ENCODE results near the gene MICALL2.

The MICALL2 gene

GRCh38 chr7:1492640-1493039 is 33.4 kb upstream of the MICALL2 start:
- no peak for DNase-seq

GRCh38 chr7:1492221-1492620 is 33.0 kb upstream of the MICALL2 start:
- no peak for DNase-seq

- no peak for DNase-seq
Measured at GRCh38 chr7:1490837-1491236, 31.6 kb upstream of the MICALL2 start.

GRCh38 chr7:1489336-1489735 is 30.1 kb upstream of the MICALL2 start:
- DNase-seq: no peak

- no peak for DNase-seq
Measured at GRCh38 chr7:1488016-1488415, 28.7 kb upstream of the MICALL2 start.

GRCh38 chr7:1487466-1487865 is 28.2 kb upstream of the MICALL2 start:
- no peak for DNase-seq

- no peak for DNase-seq
Measured at GRCh38 chr7:1486571-1486970, 27.3 kb upstream of the MICALL2 start.

GRCh38 chr7:1485156-1485555 is 25.9 kb upstream of the MICALL2 start:
- no peak for DNase-seq

GRCh38 chr7:1484569-1484968 is 25.3 kb upstream of the MICALL2 start:
- DNase-seq: no peak

- DNase-seq: no peak
Measured at GRCh38 chr7:1483536-1484505, 24.6 kb upstream of the MICALL2 start.

GRCh38 chr7:1483079-1483478 is 23.8 kb upstream of the MICALL2 start:
- DNase-seq: no peak

GRCh38 chr7:1481300-1481699 is 22.0 kb upstream of the MICALL2 start:
- DNase-seq: no peak

- DNase-seq: no peak
Measured at GRCh38 chr7:1480670-1481069, 21.4 kb upstream of the MICALL2 start.

- no peak for DNase-seq
Measured at GRCh38 chr7:1479287-1479686, 20.0 kb upstream of the MICALL2 start.

GRCh38 chr7:1478480-1478879 is 19.2 kb upstream of the MICALL2 start:
- DNase-seq: no peak

GRCh38 chr7:1476859-1477258 is 17.6 kb upstream of the MICALL2 start:
- no peak for DNase-seq

- DNase-seq: no peak
Measured at GRCh38 chr7:1475991-1476390, 16.7 kb upstream of the MICALL2 start.

- no peak for DNase-seq
Measured at GRCh38 chr7:1475393-1475792, 16.1 kb upstream of the MICALL2 start.

GRCh38 chr7:1474736-1475135 is 15.5 kb upstream of the MICALL2 start:
- no peak for DNase-seq

- DNase-seq: peak; percentile 29 to 66
Measured at GRCh38 chr7:1473864-1474512, 14.7 kb upstream of the MICALL2 start.

GRCh38 chr7:1470901-1471300 is 11.6 kb upstream of the MICALL2 start:
- DNase-seq: no peak

GRCh38 chr7:1468643-1469298 is 9.5 kb upstream of the MICALL2 start:
- DNase-seq: no peak

- no peak for DNase-seq
Measured at GRCh38 chr7:1468203-1468602, 8.9 kb upstream of the MICALL2 start.

All from Kasumi-1 (cell line).